SKM-1 (cell line): Measurements from ENCODE around the gene MYO5C.
"Not testable (repeated sequence)": the region's sequence is repeated elsewhere in the genome, so short reads cannot be mapped to it uniquely, and the experiment has no call there.

Experiments used
- DNase-seq: peaks from one replicate; lab custom pipeline; 2025; ENCODE audit not compliant: unreplicated experiment; lab: John Stamatoyannopoulos, UW

MYO5C gene

GRCh38 chr15:52179278-52180195, 116.1 kb downstream of the MYO5C start:
- peak; percentile 63 for DNase-seq

- DNase-seq = no peak
Measured at GRCh38 chr15:52178765-52179164, 116.8 kb downstream of the MYO5C start.

DNA sequence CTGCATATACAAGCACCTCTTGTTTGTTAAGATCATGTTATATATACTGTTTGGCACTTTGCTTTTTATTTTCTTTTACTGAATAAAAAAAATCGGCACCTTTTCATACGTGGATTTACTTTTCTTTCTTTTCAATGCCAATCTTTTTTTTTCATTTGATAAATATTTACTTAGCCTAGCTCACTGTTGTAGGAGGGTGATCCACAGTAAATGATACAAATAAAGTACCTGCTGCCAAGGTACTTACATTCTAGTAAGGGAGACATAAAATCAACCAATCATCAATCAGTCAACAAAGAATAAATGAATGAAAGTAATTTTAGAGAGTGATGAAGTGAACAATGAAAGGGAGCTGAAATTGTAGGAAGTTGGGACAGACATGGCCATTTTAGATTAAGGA, 122.7 kb downstream of the MYO5C start:
- DNase-seq = no peak

- DNase-seq = no peak
Measured at GRCh38 chr15:52171807-52172206, 123.8 kb downstream of the MYO5C start.

DNA sequence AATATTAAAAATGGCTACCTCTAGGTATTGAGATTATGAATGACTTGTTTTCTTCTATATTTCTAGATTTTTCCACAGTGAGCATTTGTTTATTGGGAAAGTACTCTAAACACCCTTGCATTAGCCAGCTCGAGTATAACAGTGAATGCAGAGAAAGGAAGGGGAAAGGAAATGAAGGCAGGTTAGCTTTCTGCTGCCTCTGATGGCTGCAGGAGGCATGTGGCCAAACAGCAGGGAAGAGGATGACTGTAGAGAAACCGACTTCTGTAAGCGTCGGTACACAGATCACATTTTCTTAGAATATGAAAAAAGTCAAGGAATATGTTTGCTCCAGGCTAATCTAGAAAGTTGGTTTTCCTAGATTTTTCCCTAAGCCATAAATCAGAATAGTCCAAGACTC, 124.2 kb downstream of the MYO5C start:
- DNase-seq = no peak

DNA sequence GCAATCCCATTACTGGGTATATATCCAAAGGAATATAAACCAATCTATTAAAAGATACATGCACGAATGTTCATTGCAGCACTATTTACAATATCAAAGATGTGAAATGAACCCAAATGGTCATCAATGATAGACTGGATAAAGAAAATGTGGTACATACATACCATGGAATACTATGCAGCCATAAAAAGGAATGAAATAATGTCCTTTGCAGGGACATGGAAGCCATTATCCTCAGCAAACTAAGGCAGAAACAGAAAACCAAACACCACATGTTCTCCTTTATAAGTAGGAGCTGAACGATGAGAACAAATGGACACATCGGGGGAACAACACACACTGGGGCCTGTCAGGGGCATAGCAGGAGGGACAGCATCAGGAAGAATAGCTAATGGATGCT, 125.4 kb downstream of the MYO5C start:
- not testable (repeated sequence) for DNase-seq

- not testable (repeated sequence) for DNase-seq
Measured at GRCh38 chr15:52165494-52166131, 130.0 kb downstream of the MYO5C start.

DNA sequence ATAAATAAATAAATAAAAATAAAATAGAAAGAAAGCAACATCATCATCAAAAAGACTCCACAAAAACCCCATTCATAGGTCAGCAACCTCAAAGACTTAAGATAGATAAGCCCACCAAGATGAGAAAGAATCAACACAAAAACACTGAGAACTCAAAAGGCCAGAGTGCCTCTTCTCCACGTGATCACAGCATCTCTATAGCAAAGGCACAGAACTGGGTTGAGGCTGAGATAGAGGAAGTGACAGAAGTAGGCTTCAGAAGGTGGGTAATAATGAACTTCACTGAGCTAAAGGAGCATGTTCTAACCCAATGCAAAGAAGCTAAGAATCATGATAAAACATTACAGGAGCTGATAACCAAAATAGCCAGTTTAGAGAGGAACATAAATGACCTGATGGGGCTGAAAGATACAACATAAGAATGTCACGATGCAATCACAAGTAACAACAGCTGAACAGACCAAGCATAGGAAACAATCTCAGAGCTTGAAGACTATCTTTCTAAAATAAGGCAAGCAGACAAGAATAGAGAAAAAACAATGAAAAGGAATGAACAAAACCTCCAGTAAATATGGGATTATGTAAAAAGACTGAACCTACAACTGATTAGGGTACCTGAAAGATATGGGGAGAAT, 130.9 kb downstream of the MYO5C start:
- DNase-seq = no peak

GRCh38 chr15:52163321-52164190, 132.0 kb downstream of the MYO5C start:
- DNase-seq = no peak

GRCh38 chr15:52162876-52163275, 132.7 kb downstream of the MYO5C start:
- no peak for DNase-seq

- no peak for DNase-seq
Measured at GRCh38 chr15:52162260-52162659, 133.3 kb downstream of the MYO5C start.

- DNase-seq = no peak
Measured at GRCh38 chr15:52161406-52161966, 134.1 kb downstream of the MYO5C start.

GRCh38 chr15:52159645-52160044, 136.0 kb downstream of the MYO5C start:
- DNase-seq = no peak

- no peak for DNase-seq
Measured at GRCh38 chr15:52158084-52158765, 137.4 kb downstream of the MYO5C start.

GRCh38 chr15:52155878-52156277, 139.7 kb downstream of the MYO5C start:
- no peak for DNase-seq

GRCh38 chr15:52154896-52155865, 140.4 kb downstream of the MYO5C start:
- DNase-seq = no peak

DNA sequence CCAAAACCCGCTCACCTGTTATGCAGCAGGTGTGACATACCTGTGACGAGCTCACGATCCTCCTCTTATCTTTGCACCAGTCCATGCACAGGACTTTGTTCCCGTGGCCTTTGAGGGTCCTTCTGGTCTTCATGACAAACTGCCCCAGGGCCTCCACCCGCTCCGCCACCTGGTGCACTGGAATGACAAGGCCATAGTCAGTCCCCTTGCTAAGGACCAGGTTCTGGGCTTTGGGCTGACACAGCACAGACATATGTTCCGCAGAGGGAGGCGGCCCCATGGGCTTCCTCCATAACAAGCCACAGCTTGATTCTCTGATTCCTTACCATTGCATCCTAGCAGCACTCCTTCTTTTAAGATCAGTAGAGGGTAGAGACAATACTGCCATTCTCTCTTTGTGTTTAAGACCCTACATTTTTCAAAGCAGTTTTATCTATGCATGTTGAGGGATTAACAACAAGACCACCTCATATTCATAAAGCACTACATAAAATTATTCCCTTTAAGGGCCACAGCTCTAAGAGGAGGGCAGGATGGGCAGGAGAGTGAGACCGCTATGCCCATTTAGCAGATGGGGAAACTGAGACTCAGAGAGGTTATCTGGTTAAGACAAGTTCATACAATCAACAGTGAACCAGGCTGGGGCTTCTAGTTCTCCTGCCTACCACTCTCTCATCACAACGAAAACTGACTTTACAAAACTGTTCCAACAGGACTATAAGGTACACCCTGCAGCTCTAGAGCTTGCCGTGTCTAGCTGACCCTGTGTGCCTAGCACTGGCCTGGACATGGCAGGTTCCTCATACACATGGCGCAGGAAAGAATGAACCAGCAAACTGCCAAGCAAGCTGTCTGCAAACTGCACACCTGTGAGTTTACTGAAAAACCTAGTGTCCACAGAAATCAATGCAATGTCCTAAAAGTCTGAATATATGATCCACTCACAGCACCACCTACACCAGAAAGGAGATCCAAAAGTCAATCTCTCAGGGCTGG, 141.4 kb downstream of the MYO5C start:
- no peak for DNase-seq

- no peak for DNase-seq
Measured at GRCh38 chr15:52151353-52151752, 144.3 kb downstream of the MYO5C start.
